ENCODE data around the gene GGT6.

- TF ChIP-seq CTCF (optimal IDR thresholded peaks at IDR 0.05 in 1 of 3, IDR thresholded peaks at IDR 0.05 in 1 of 3, conservative IDR thresholded peaks at IDR 0.05 in 1 of 3; ENCODE audit: extremely low read depth in 1 of 3, insufficient read depth in 2 of 3, low read length in 3 of 3) (no peak), EZH2 (IDR thresholded peaks at IDR 0.05; ENCODE audit: low read length) (no peak)
Observed at GRCh38 chr17:4593021-4593421, 32.6 kb upstream of the GGT6 start.

Data from keratinocyte (primary cell).